Muscle layer of duodenum (tissue), 2 donors: ENCODE results near the gene PPOX.
A peak's percentile ranks its signal among the peaks of the same experiment; 100 is the strongest.

Source experiments
- H3K27ac ChIP-seq: one replicate; pipeline ENCODE4 v1.7.0; 2013; ENCODE audit warnings: mild to moderate bottlenecking, low read length
- H3K27me3 ChIP-seq: one replicate; pipeline ENCODE4 v1.7.0; 2013; ENCODE audit warnings: low read depth, mild to moderate bottlenecking, control low read depth, low read length
- H3K36me3 ChIP-seq, 2 donors: one replicate each; pipeline ENCODE4 v1.7.0; 2013; ENCODE audit warnings: low read length in 2 of 2, control low read depth in 1 of 2, mild to moderate bottlenecking in 1 of 2; ENCODE audit not compliant: insufficient read depth in 2 of 2, control insufficient read depth in 1 of 2
- H3K4me1 ChIP-seq, 2 donors: one replicate each; pipeline ENCODE4 v1.7.0; 2013; ENCODE audit warnings: low read length in 2 of 2, mild to moderate bottlenecking in 2 of 2, control low read depth in 1 of 2, moderate library complexity in 1 of 2; ENCODE audit not compliant: insufficient read depth in 2 of 2, control insufficient read depth in 1 of 2
- H3K4me3 ChIP-seq, 2 donors: one replicate each; pipeline ENCODE4 v1.7.0; 2013; ENCODE audit warnings: low read length in 2 of 2, low read depth in 1 of 2, mild to moderate bottlenecking in 1 of 2
- H3K9me3 ChIP-seq, 2 donors: one replicate each; pipeline ENCODE4 v1.7.0; 2013; ENCODE audit warnings: low read length in 2 of 2, control low read depth in 1 of 2, mild to moderate bottlenecking in 1 of 2; ENCODE audit not compliant: control insufficient read depth in 1 of 2
- donor health status: healthy.

The PPOX gene

DNA sequence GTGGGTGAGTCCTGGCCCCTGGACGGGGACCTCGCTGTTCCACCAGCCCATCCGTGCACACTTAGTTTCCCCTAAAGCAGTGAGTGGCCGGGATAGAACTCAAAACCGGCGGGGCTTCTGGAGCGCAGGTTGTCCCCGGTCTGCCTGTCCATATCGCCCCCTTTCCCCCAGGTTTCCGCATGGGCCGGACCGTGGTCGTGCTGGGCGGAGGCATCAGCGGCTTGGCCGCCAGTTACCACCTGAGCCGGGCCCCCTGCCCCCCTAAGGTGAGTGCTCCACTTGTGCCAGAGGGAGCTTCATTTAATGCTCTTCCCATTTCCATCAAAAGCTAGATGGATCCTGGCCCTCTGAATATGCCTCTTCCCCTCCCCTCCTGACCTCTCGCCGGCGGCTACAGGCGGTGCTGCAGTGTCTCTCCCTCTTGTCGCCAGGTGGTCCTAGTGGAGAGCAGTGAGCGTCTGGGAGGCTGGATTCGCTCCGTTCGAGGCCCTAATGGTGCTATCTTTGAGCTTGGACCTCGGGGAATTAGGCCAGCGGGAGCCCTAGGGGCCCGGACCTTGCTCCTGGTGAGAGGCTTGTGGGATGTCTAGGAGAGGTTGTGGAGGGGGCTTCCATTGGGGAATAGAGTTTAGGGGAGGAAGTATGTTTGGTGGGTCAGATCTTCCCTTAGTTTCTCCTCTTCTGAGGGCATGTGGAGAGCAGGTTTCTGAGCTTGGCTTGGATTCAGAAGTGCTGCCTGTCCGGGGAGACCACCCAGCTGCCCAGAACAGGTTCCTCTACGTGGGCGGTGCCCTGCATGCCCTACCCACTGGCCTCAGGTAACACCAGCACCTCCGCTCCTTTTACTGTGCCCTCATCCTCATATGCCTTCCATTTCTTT is 683 bp downstream of the PPOX start:
- Histone ChIP-seq H3K27ac (peak overlapping the region; percentile 92), H3K4me3 (peak overlapping the region; percentile 86 to 87), H3K36me3 (peaks cover 37 to 56% of the 10 kb centered on the region in 2 donors), H3K9me3 (no peaks in the 10 kb centered on the region), H3K4me1 (peaks cover 4 to 31% of the 10 kb centered on the region in 2 donors), H3K27me3 (no peaks in the 10 kb centered on the region)

GRCh38 chr1:161168906-161169305 is 2.7 kb downstream of the PPOX start:
- H3K27me3 ChIP-seq, result no peaks in the 10 kb centered on the region

DNA sequence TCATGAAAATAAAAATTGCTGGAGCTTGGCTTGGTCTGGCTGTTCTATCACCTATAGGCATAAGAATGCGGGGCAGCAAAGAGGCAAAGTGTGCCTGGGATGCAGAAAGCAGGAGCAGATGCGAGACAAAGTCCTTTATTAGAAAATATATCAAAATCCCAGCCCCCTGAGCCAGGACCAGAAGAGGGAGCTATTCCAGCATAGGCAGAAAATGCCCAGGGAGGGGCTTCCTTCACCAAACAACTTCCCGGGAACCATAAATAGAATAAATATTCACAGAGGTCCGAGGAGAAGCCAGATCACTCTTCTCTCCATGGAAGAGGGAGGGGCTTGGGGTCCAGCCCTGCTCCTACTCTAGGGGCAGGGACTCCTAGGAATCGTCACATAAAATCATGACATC is 5.0 kb downstream of the PPOX start:
- H3K36me3 ChIP-seq, result peaks cover 52 to 66% of the 10 kb centered on the region in 2 donors
- no peaks in the 10 kb centered on the region for H3K9me3 ChIP-seq
- H3K27ac ChIP-seq, result no peak overlapping the region
- no peak overlapping the region for H3K4me3 ChIP-seq
- no peaks in the 10 kb centered on the region for H3K27me3 ChIP-seq
- H3K4me1 ChIP-seq, result peaks cover 7 to 36% of the 10 kb centered on the region in 2 donors

More at GRCh38 chr1:161168906-161169305, 2.7 kb downstream of the PPOX start:
- Histone ChIP-seq H3K4me3 (no peak overlapping the region), H3K9me3 (no peaks in the 10 kb centered on the region), H3K36me3 (peaks cover 39 to 58% of the 10 kb centered on the region in 2 donors), H3K4me1 (peaks cover 9 to 39% of the 10 kb centered on the region in 2 donors), H3K27ac (no peak overlapping the region)

- H3K27ac ChIP-seq, result no peak overlapping the region
- H3K36me3 ChIP-seq, result peaks cover 52 to 66% of the 10 kb centered on the region in 2 donors
- no peaks in the 10 kb centered on the region for H3K27me3 ChIP-seq
- no peak overlapping the region for H3K4me3 ChIP-seq
- H3K4me1 ChIP-seq, result peaks cover 12 to 39% of the 10 kb centered on the region in 2 donors
- H3K9me3 ChIP-seq, result no peaks in the 10 kb centered on the region
These were observed 5.5 kb downstream of the PPOX start for GRCh38 chr1:161171696-161172095.

GRCh38 chr1:161172349-161172748 is 6.1 kb downstream of the PPOX start:
- peak overlapping the region; percentile 46 for H3K27ac ChIP-seq
- H3K36me3 ChIP-seq, result peaks cover 52 to 66% of the 10 kb centered on the region in 2 donors
- no peaks in the 10 kb centered on the region for H3K9me3 ChIP-seq
- H3K4me3 ChIP-seq, result no peak overlapping the region
- no peaks in the 10 kb centered on the region for H3K27me3 ChIP-seq
- peaks cover 12 to 35% of the 10 kb centered on the region in 2 donors for H3K4me1 ChIP-seq

GRCh38 chr1:161172776-161173376 is 6.7 kb downstream of the PPOX start:
- H3K4me3 ChIP-seq, result no peak overlapping the region
- peaks cover 52 to 66% of the 10 kb centered on the region in 2 donors for H3K36me3 ChIP-seq
- peaks cover 16 to 29% of the 10 kb centered on the region in 2 donors for H3K4me1 ChIP-seq
- H3K9me3 ChIP-seq, result no peaks in the 10 kb centered on the region
- peak overlapping the region; percentile 46 for H3K27ac ChIP-seq
- no peaks in the 10 kb centered on the region for H3K27me3 ChIP-seq

DNA sequence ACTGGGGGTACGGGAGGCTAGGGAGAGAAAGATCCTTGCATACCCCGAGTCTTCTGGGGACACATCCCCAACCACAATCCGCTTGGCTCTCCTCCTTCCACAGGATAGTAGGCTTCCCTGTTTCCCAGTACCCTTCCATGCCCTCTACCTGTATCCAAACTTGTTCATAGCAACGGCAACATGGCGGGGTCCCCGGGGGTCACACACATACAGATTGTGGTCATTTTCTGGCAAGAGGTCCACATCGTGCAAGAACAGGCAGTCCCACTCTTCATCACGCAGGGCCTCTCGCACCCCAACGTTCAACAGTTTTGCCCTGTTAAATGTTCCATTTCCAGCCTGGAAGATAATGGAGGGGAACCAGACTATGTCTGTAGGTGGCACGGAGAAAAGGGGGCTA is 7.5 kb downstream of the PPOX start:
- H3K36me3 ChIP-seq, result peaks cover 52 to 66% of the 10 kb centered on the region in 2 donors
- H3K27ac ChIP-seq, result peak overlapping the region; percentile 46
- no peaks in the 10 kb centered on the region for H3K9me3 ChIP-seq
- H3K4me3 ChIP-seq, result no peak overlapping the region
- no peaks in the 10 kb centered on the region for H3K27me3 ChIP-seq
- peaks cover 21 to 24% of the 10 kb centered on the region in 2 donors for H3K4me1 ChIP-seq

GRCh38 chr1:161174911-161175310 is 8.7 kb downstream of the PPOX start:
- H3K27ac ChIP-seq, result no peak overlapping the region
- H3K4me3 ChIP-seq, result no peak overlapping the region
- no peaks in the 10 kb centered on the region for H3K27me3 ChIP-seq
- peaks cover 48 to 56% of the 10 kb centered on the region in 2 donors for H3K36me3 ChIP-seq
- H3K9me3 ChIP-seq, result no peaks in the 10 kb centered on the region
- peaks cover 21 to 24% of the 10 kb centered on the region in 2 donors for H3K4me1 ChIP-seq

- Histone ChIP-seq H3K9me3 (no peaks in the 10 kb centered on the region), H3K36me3 (peaks cover 41 to 46% of the 10 kb centered on the region in 2 donors), H3K4me3 (peak overlapping the region; percentile 72 to 95), H3K27me3 (no peaks in the 10 kb centered on the region), H3K27ac (peak overlapping the region; percentile 96), H3K4me1 (peaks cover 21 to 24% of the 10 kb centered on the region in 2 donors)
These were observed 9.7 kb downstream of the PPOX start for GRCh38 chr1:161175771-161176453.

GRCh38 chr1:161176468-161177111 is 10.4 kb downstream of the PPOX start:
- Histone ChIP-seq H3K4me1 (peaks cover 21 to 24% of the 10 kb centered on the region in 2 donors), H3K27ac (peak overlapping the region; percentile 96), H3K4me3 (peak overlapping the region; percentile 72 to 95), H3K27me3 (no peaks in the 10 kb centered on the region), H3K9me3 (no peaks in the 10 kb centered on the region), H3K36me3 (peaks cover 34 to 39% of the 10 kb centered on the region in 2 donors)
